H9 (cell line): ENCODE results near the gene HYDIN. TPM values are rescaled to one million over a fixed set of nuclear protein-coding genes. Genes with fewer than 3 reads are reported as not detected.

Source experiments
- DNase-seq: peaks from one replicate; pipeline ENCODE4 v3.0.0-alpha.2; 2017
- H2AFZ ChIP-seq: one replicate; pipeline ENCODE4 v1.6.1; 2013; ENCODE audit warnings: mild to moderate bottlenecking, low read length, control low read depth, moderate library complexity
- H2AK5ac ChIP-seq: 2 replicates; pipeline ENCODE4 v1.6.1; 2013; ENCODE audit warnings: low read length, control low read depth, mixed read lengths; ENCODE audit not compliant: insufficient read length
- H2BK120ac ChIP-seq: one replicate; pipeline ENCODE4 v1.6.1; 2013; ENCODE audit warnings: low read depth, mild to moderate bottlenecking, low read length, control low read depth, inconsistent platforms; ENCODE audit not compliant: poor library complexity, severe bottlenecking
- H2BK12ac ChIP-seq: 2 replicates; pipeline ENCODE4 v1.6.1; 2013; ENCODE audit warnings: low read length, control low read depth, mixed read lengths, low read depth; ENCODE audit not compliant: insufficient read length
- H2BK15ac ChIP-seq: 2 replicates; pipeline ENCODE4 v1.6.1; 2013; ENCODE audit warnings: low read depth, low read length, control low read depth
- H2BK20ac ChIP-seq: one replicate; pipeline ENCODE4 v1.6.1; 2013; ENCODE audit warnings: low read depth, mild to moderate bottlenecking, low read length, control low read depth, inconsistent platforms; ENCODE audit not compliant: poor library complexity, severe bottlenecking
- H2BK5ac ChIP-seq: 2 replicates; pipeline ENCODE4 v1.6.1; 2013; ENCODE audit warnings: low read length, control low read depth, mixed read lengths; ENCODE audit not compliant: insufficient read length
- H3K14ac ChIP-seq: 2 replicates; pipeline ENCODE4 v1.6.1; 2013; ENCODE audit warnings: low read length, control low read depth; ENCODE audit not compliant: insufficient read depth
- H3K18ac ChIP-seq: 2 replicates; pipeline ENCODE4 v1.6.1; 2013; ENCODE audit warnings: low read depth, mild to moderate bottlenecking, mixed read lengths, low read length, control low read depth; ENCODE audit not compliant: insufficient read length
- H3K23ac ChIP-seq: 2 replicates; pipeline ENCODE4 v1.6.1; 2013; ENCODE audit warnings: low read length, control low read depth, mixed read lengths, low read depth; ENCODE audit not compliant: insufficient read length
- H3K23me2 ChIP-seq: 2 replicates; pipeline ENCODE4 v1.6.1; 2013; ENCODE audit warnings: low read depth, mild to moderate bottlenecking, mixed read lengths, low read length, control low read depth; ENCODE audit not compliant: insufficient read length, poor library complexity, severe bottlenecking
- H3K27ac ChIP-seq: 2 replicates; pipeline ENCODE4 v1.5.1; 2013; ENCODE audit warnings: low read length, control low read depth, mixed read lengths, low read depth; ENCODE audit not compliant: insufficient read length
- H3K27me3 ChIP-seq: 2 replicates; pipeline ENCODE4 v1.6.1; 2013; ENCODE audit warnings: low read length, control low read depth, inconsistent platforms; ENCODE audit not compliant: insufficient read depth
- H3K4ac ChIP-seq: 2 replicates; pipeline ENCODE4 v1.6.1; 2013; ENCODE audit warnings: low read depth, mild to moderate bottlenecking, control low read depth, inconsistent platforms, low read length, moderate library complexity
- H3K4me1 ChIP-seq: 2 replicates; pipeline ENCODE4 v1.6.1; 2013; ENCODE audit warnings: low read length, control low read depth, inconsistent platforms; ENCODE audit not compliant: insufficient read depth
- H3K4me2 ChIP-seq: 2 replicates; pipeline ENCODE4 v1.6.1; 2013; ENCODE audit warnings: low read length, control low read depth, mixed read lengths; ENCODE audit not compliant: insufficient read length, insufficient read depth
- H3K56ac ChIP-seq: 2 replicates; pipeline ENCODE4 v1.6.1; 2013; ENCODE audit warnings: low read depth, mild to moderate bottlenecking, mixed read lengths, low read length, control low read depth; ENCODE audit not compliant: insufficient read length
- H3K79me1 ChIP-seq: 2 replicates; pipeline ENCODE4 v1.6.1; 2013; ENCODE audit warnings: low read depth, mild to moderate bottlenecking, moderate library complexity, low read length, control low read depth, inconsistent platforms; ENCODE audit not compliant: insufficient read depth, poor library complexity, severe bottlenecking
- H3K79me2 ChIP-seq: 2 replicates; pipeline ENCODE4 v1.6.1; 2013; ENCODE audit warnings: low read length, control low read depth, inconsistent platforms; ENCODE audit not compliant: insufficient read depth
- H3K9ac ChIP-seq: 2 replicates; pipeline ENCODE4 v1.6.1; 2013; ENCODE audit warnings: low read length, control low read depth, mixed read lengths; ENCODE audit not compliant: insufficient read length; ENCODE audit errors: extremely low read depth
- H3K9me3 ChIP-seq: one replicate; pipeline ENCODE4 v1.6.1; 2013; ENCODE audit warnings: low read depth, low read length, inconsistent platforms; ENCODE audit not compliant: control insufficient read depth
- H3T11ph ChIP-seq: one replicate; pipeline ENCODE4 v1.6.1; 2013; ENCODE audit warnings: mild to moderate bottlenecking, low read length, control low read depth, inconsistent platforms
- H4K20me1 ChIP-seq: one replicate; pipeline ENCODE4 v1.6.1; 2013; ENCODE audit not compliant: control insufficient read depth, insufficient read length, insufficient read depth
- H4K5ac ChIP-seq: 2 replicates; pipeline ENCODE4 v1.6.1; 2013; ENCODE audit warnings: low read depth, mild to moderate bottlenecking, mixed read lengths, low read length, control low read depth; ENCODE audit not compliant: insufficient read length
- H4K8ac ChIP-seq: replicated peaks from 2 replicates; pipeline ENCODE4 v1.6.1; 2013; ENCODE audit warnings: low read length, control low read depth, mixed read lengths, low read depth; ENCODE audit not compliant: insufficient read length
- H4K91ac ChIP-seq: 2 replicates; pipeline ENCODE4 v1.6.1; 2013; ENCODE audit warnings: low read depth, mild to moderate bottlenecking, moderate library complexity, mixed read lengths, low read length, control low read depth; ENCODE audit not compliant: insufficient read length
- H3K27ac Mint-ChIP-seq, 3 experiments: 2 replicates in 2 of 3; 3 replicates in 1 of 3; pipeline ENCODE4 v1.8.0; 2020 to 2021; ENCODE audit warnings: mixed read lengths in 3 of 3, mild to moderate bottlenecking in 1 of 3, moderate library complexity in 1 of 3
- H3K27me3 Mint-ChIP-seq: 2 replicates; pipeline ENCODE4 v1.8.0; 2021; ENCODE audit warnings: low read depth, mild to moderate bottlenecking, moderate library complexity, mixed read lengths
- H3K36me3 Mint-ChIP-seq, 3 experiments: 2 replicates in 2 of 3; 3 replicates in 1 of 3; pipeline ENCODE4 v1.8.0; 2020 to 2021; ENCODE audit warnings: low read depth in 3 of 3, mixed read lengths in 3 of 3; ENCODE audit not compliant: insufficient read depth in 1 of 3
- H3K4me1 Mint-ChIP-seq, 2 experiments: 2 replicates each; pipeline ENCODE4 v1.8.0; 2020; ENCODE audit warnings: mixed read lengths in 2 of 2
- H3K4me3 Mint-ChIP-seq, 2 experiments: 2 replicates in 1 of 2; 3 replicates in 1 of 2; pipeline ENCODE4 v1.8.0; 2020 to 2021; ENCODE audit warnings: mild to moderate bottlenecking in 2 of 2, mixed read lengths in 2 of 2, moderate library complexity in 1 of 2
- H3K9me3 Mint-ChIP-seq, 2 experiments: 2 replicates in 1 of 2; 3 replicates in 1 of 2; pipeline ENCODE4 v1.8.0; 2020; ENCODE audit warnings: mild to moderate bottlenecking in 2 of 2, mixed read lengths in 2 of 2, moderate library complexity in 1 of 2
- WGBS: extraction: QIAGEN DNeasy Blood & Tissue Kit; methylation state at CpG from one replicate; pipeline ENCODE4 v1.1.7; 2013; ENCODE audit warnings: missing lambda C conversion rate, low lambda C conversion rate, mixed read lengths; ENCODE audit not compliant: insufficient read length; ENCODE audit errors: extremely low coverage; 5-methylcytosine and 5-hydroxymethylcytosine counted together
- total RNA-seq: library from RNA; stranded (reverse); gene quantifications from 2 replicates; pipeline ENCODE4 v1.2.1, GENCODE V29; 2021
- TF ChIP-seq, protein P1 (sequence below): fragments of 200-600 bp; sonication (generic); conservative IDR thresholded peaks from 3 replicates; pipeline ENCODE4 v1.8.0; 2021; ENCODE audit warnings: antibody characterized with exemption, mild to moderate bottlenecking

Gene HYDIN
- total RNA-seq, 1 experiment from 2014 or later, result 1.7 TPM

DNA sequence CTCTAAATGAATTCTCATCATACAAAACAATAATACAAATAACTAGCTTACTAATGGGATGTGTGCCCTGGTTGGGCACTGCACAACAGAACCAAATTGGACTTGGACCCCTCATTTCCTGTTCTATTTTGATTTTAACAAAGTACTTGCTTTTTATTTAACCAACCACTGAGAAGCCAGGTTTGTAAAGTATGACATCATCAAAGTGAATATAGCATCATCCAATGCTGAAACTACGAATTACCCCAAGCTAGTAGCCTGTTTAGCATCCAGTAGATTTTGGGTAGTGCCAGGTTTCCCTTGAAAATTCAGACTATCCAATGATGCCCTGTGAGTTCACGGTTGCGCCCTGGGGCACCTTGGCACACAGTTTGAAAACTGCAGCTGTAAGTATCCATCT is 51.0 kb downstream of the HYDIN start:
- Histone ChIP-seq H2BK12ac (no peak overlapping the region), H3K14ac (no peak overlapping the region), H3K27ac (no peak overlapping the region), H4K91ac (no peak overlapping the region), H4K8ac (no peak overlapping the region), H3T11ph (no peak overlapping the region), H3K23me2 (no peaks in the 10 kb centered on the region), H3K79me1 (no peaks in the 10 kb centered on the region), H4K5ac (no peak overlapping the region), H3K9ac (no peak overlapping the region), H3K79me2 (no peaks in the 10 kb centered on the region), H4K20me1 (no peaks in the 10 kb centered on the region), H2AK5ac (no peak overlapping the region), H3K9me3 (no peaks in the 10 kb centered on the region), H2BK15ac (no peak overlapping the region), H2BK5ac (no peak overlapping the region), H3K27me3 (no peaks in the 10 kb centered on the region), H3K23ac (no peak overlapping the region), H2BK120ac (no peak overlapping the region), H3K4ac (no peak overlapping the region), H2BK20ac (no peak overlapping the region), H3K4me1 (no peaks in the 10 kb centered on the region), H3K56ac (no peak overlapping the region), H3K4me2 (no peak overlapping the region), H2AFZ (no peak overlapping the region), H3K18ac (no peak overlapping the region)
- TF ChIP-seq, protein P1, sequence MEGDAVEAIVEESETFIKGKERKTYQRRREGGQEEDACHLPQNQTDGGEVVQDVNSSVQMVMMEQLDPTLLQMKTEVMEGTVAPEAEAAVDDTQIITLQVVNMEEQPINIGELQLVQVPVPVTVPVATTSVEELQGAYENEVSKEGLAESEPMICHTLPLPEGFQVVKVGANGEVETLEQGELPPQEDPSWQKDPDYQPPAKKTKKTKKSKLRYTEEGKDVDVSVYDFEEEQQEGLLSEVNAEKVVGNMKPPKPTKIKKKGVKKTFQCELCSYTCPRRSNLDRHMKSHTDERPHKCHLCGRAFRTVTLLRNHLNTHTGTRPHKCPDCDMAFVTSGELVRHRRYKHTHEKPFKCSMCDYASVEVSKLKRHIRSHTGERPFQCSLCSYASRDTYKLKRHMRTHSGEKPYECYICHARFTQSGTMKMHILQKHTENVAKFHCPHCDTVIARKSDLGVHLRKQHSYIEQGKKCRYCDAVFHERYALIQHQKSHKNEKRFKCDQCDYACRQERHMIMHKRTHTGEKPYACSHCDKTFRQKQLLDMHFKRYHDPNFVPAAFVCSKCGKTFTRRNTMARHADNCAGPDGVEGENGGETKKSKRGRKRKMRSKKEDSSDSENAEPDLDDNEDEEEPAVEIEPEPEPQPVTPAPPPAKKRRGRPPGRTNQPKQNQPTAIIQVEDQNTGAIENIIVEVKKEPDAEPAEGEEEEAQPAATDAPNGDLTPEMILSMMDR, result no peak
- H3K4me3 Mint-ChIP-seq, result no peak overlapping the region
- no peak for DNase-seq
- H3K27ac Mint-ChIP-seq, result no peak overlapping the region; a peak in 1 of 7 replicates
- H3K4me1 Mint-ChIP-seq, result peaks cover 2% of the 10 kb centered on the region in 2 experiments; a peak in 3 of 4 replicates
- no peaks in the 10 kb centered on the region for H3K27me3 Mint-ChIP-seq
- H3K36me3 Mint-ChIP-seq, result peaks cover 15 to 27% (median 17%) of the 10 kb centered on the region in 3 experiments
- peaks cover 12 to 20% of the 10 kb centered on the region in 2 experiments for H3K9me3 Mint-ChIP-seq
- WGBS, result no CpG with 5 or more reads among the region's 3 CpGs
